ENCODE results near the gene PIGK.

PIGK gene

DNA sequence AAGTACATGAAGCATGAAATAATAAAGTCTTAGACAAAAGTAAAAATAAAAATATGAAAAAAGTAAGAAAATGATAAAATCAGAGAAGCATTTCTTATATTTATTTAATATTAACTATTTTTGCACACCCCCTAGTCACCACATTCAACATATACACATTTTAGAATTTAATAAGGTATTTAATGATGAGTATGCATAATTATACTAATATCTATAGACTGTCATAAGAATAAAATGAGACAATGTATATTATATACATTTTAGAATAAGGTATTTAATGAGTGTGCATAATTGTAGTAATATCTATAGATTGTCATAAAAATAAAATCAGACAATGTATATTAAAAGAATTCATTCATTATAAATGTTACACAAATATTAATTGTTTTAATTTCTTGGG lies 18.9 kb downstream of the PIGK start:
- no peak for ATAC-seq
- TF ChIP-seq CSDC2 (CRISPR knock-in tag; IDR thresholded peaks at IDR 0.05) (no peak), SNAI2 (CRISPR knock-in tag; IDR thresholded peaks at IDR 0.05) (no peak), ARNTL (CRISPR knock-in tag; IDR thresholded peaks at IDR 0.05; ENCODE audit: borderline replicate concordance, low read depth) (no peak), BACH2 (CRISPR knock-in tag; IDR thresholded peaks at IDR 0.05; ENCODE audit: borderline replicate concordance) (no peak), GLIS3 (CRISPR knock-in tag; IDR thresholded peaks at IDR 0.05) (no peak), ZFP3 (CRISPR knock-in tag; IDR thresholded peaks at IDR 0.05) (no peak), TOX (CRISPR knock-in tag; IDR thresholded peaks at IDR 0.05; ENCODE audit: borderline replicate concordance) (no peak)
- TF ChIP-seq, protein P1, sequence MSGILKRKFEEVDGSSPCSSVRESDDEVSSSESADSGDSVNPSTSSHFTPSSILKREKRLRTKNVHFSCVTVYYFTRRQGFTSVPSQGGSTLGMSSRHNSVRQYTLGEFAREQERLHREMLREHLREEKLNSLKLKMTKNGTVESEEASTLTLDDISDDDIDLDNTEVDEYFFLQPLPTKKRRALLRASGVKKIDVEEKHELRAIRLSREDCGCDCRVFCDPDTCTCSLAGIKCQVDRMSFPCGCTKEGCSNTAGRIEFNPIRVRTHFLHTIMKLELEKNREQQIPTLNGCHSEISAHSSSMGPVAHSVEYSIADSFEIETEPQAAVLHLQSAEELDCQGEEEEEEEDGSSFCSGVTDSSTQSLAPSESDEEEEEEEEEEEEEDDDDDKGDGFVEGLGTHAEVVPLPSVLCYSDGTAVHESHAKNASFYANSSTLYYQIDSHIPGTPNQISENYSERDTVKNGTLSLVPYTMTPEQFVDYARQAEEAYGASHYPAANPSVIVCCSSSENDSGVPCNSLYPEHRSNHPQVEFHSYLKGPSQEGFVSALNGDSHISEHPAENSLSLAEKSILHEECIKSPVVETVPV (CRISPR knock-in tag; IDR thresholded peaks at IDR 0.05): no peak

DNA sequence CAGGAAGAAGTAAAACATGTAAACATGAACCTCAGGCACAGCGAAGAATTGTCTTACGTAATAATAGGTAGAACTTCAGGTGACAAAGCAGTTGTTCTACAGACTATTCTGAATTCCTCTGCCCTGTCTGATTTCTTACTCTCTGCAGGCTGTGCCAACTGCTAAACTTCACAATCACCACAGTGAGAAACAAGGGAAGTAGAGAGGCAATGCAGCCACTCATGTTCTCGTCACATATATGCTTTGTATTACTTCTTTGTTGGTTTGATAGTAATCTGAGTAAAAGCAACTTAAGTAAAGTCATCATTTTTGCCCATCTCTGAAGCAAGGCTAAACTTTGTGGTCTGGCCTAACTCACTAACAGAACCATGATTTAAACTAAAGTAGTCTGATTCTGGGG lies 21.9 kb downstream of the PIGK start:
- no peak for ATAC-seq

DNA sequence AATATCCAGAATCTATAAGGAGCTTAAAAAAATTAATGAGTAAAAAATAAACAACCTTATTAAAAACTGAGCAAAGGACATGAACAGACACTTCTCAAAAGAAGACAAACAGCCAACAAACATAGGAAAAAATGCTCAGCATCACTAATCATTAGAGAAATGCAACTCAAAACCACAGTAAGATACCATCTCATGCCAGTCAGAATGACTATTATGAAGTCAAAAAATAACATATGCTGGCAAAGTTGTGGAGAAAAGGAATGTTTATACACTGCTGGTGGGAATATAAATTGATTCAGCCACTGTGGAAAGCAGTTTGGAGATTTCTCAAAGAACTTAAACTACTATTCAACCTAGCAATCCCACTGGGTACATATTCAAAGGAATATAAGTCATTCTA lies 25.3 kb downstream of the PIGK start:
- no peak for ATAC-seq
- TF ChIP-seq GLIS3 (CRISPR knock-in tag; IDR thresholded peaks at IDR 0.05) (no peak), SNAI2 (CRISPR knock-in tag; IDR thresholded peaks at IDR 0.05) (no peak), RARB (CRISPR knock-in tag; IDR thresholded peaks at IDR 0.05) (no peak), ARNTL (CRISPR knock-in tag; IDR thresholded peaks at IDR 0.05; ENCODE audit: borderline replicate concordance, low read depth) (no peak), BACH2 (CRISPR knock-in tag; IDR thresholded peaks at IDR 0.05; ENCODE audit: borderline replicate concordance) (no peak), ZNF8 (CRISPR knock-in tag; IDR thresholded peaks at IDR 0.05) (no peak), CSDC2 (CRISPR knock-in tag; IDR thresholded peaks at IDR 0.05) (no peak), ZFP3 (CRISPR knock-in tag; IDR thresholded peaks at IDR 0.05) (no peak), OSR1 (CRISPR knock-in tag; IDR thresholded peaks at IDR 0.05) (no peak), ZNF70 (CRISPR knock-in tag; IDR thresholded peaks at IDR 0.05) (no peak), ZC3H10 (CRISPR knock-in tag; IDR thresholded peaks at IDR 0.05) (no peak), TOX (CRISPR knock-in tag; IDR thresholded peaks at IDR 0.05; ENCODE audit: borderline replicate concordance) (no peak), ISL1 (CRISPR knock-in tag; IDR thresholded peaks at IDR 0.05) (no peak)
- TF ChIP-seq, protein P2, sequence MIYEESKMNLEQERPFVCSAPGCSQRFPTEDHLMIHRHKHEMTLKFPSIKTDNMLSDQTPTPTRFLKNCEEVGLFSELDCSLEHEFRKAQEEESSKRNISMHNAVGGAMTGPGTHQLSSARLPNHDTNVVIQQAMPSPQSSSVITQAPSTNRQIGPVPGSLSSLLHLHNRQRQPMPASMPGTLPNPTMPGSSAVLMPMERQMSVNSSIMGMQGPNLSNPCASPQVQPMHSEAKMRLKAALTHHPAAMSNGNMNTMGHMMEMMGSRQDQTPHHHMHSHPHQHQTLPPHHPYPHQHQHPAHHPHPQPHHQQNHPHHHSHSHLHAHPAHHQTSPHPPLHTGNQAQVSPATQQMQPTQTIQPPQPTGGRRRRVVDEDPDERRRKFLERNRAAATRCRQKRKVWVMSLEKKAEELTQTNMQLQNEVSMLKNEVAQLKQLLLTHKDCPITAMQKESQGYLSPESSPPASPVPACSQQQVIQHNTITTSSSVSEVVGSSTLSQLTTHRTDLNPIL (CRISPR knock-in tag; IDR thresholded peaks at IDR 0.05; ENCODE audit: low read depth): no peak
- TF ChIP-seq, protein P3, sequence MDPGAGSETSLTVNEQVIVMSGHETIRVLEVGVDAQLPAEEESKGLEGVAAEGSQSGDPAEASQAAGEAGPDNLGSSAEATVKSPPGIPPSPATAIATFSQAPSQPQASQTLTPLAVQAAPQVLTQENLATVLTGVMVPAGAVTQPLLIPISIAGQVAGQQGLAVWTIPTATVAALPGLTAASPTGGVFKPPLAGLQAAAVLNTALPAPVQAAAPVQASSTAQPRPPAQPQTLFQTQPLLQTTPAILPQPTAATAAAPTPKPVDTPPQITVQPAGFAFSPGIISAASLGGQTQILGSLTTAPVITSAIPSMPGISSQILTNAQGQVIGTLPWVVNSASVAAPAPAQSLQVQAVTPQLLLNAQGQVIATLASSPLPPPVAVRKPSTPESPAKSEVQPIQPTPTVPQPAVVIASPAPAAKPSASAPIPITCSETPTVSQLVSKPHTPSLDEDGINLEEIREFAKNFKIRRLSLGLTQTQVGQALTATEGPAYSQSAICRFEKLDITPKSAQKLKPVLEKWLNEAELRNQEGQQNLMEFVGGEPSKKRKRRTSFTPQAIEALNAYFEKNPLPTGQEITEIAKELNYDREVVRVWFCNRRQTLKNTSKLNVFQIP (CRISPR knock-in tag; IDR thresholded peaks at IDR 0.05; ENCODE audit: borderline replicate concordance, low read depth): no peak
- TF ChIP-seq, protein P4, sequence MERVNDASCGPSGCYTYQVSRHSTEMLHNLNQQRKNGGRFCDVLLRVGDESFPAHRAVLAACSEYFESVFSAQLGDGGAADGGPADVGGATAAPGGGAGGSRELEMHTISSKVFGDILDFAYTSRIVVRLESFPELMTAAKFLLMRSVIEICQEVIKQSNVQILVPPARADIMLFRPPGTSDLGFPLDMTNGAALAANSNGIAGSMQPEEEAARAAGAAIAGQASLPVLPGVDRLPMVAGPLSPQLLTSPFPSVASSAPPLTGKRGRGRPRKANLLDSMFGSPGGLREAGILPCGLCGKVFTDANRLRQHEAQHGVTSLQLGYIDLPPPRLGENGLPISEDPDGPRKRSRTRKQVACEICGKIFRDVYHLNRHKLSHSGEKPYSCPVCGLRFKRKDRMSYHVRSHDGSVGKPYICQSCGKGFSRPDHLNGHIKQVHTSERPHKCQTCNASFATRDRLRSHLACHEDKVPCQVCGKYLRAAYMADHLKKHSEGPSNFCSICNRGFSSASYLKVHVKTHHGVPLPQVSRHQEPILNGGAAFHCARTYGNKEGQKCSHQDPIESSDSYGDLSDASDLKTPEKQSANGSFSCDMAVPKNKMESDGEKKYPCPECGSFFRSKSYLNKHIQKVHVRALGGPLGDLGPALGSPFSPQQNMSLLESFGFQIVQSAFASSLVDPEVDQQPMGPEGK (CRISPR knock-in tag; IDR thresholded peaks at IDR 0.05; ENCODE audit: borderline replicate concordance): no peak

More for the DNA sequence above, 21.9 kb downstream of the PIGK start:
- TF ChIP-seq, protein P1 (CRISPR knock-in tag; IDR thresholded peaks at IDR 0.05): no peak
- no peak for TF ChIP-seq OSR1 (CRISPR knock-in tag; IDR thresholded peaks at IDR 0.05)
- no peak for TF ChIP-seq ARNTL (CRISPR knock-in tag; IDR thresholded peaks at IDR 0.05; ENCODE audit: borderline replicate concordance, low read depth)
- TF ChIP-seq TCF4 (CRISPR knock-in tag; IDR thresholded peaks at IDR 0.05; ENCODE audit: borderline replicate concordance): no peak
- no peak for TF ChIP-seq ESRRG (CRISPR knock-in tag; IDR thresholded peaks at IDR 0.05)
- no peak for TF ChIP-seq TOX (CRISPR knock-in tag; IDR thresholded peaks at IDR 0.05; ENCODE audit: borderline replicate concordance)
- no peak for TF ChIP-seq ZNF70 (CRISPR knock-in tag; IDR thresholded peaks at IDR 0.05)
- TF ChIP-seq ZNF565 (CRISPR knock-in tag; conservative IDR thresholded peaks at IDR 0.05; ENCODE audit: low read depth): no peak
- no peak for TF ChIP-seq RARB (CRISPR knock-in tag; IDR thresholded peaks at IDR 0.05)
- TF ChIP-seq ZFP30 (CRISPR knock-in tag; IDR thresholded peaks at IDR 0.05): no peak
- TF ChIP-seq ISL1 (CRISPR knock-in tag; IDR thresholded peaks at IDR 0.05): no peak
- TF ChIP-seq CSDC2 (CRISPR knock-in tag; IDR thresholded peaks at IDR 0.05): no peak

Data from SK-N-SH treated with all-trans-retinoic acid at 6 μM for 48 hours (cell line).